Body of pancreas (tissue), 4 donors: ENCODE results near the gene DTX1.

Source experiments
- CTCF ChIP-seq, 7 experiments: fragments of 450-650 bp in 4 of 7; fragments of 200-600 bp in 3 of 7; sonication (generic) in 3 of 7; IDR thresholded peaks; one replicate each; pipeline ENCODE4 v1.5.1; 2016 to 2019; ENCODE audit warnings: antibody characterized with exemption in 7 of 7
- POLR2A ChIP-seq, 3 donors: fragments of 450-650 bp; IDR thresholded peaks; one replicate each; pipeline ENCODE4 v1.6.1; 2016; ENCODE audit warnings: antibody characterized with exemption in 3 of 3, mild to moderate bottlenecking in 2 of 3

- TF ChIP-seq CTCF (IDR thresholded peaks at IDR 0.05) (no peak), POLR2A (IDR thresholded peaks at IDR 0.05) (no peak)
These were observed 27.4 kb downstream of the DTX1 start for GRCh38 chr12:113083863-113084435.
